DOHH2 (cell line): Measurements from ENCODE around the gene USP34.

Experiments
- H3F3A ChIP-seq: fragments of 200-600 bp; sonication (generic), shearing (Covaris generic); 2 replicates; pipeline ENCODE4 v1.6.0; 2016; ENCODE audit warnings: antibody characterized with exemption, mild to moderate bottlenecking; ENCODE audit not compliant: control insufficient read depth, insufficient read depth
- H3K27ac ChIP-seq: fragments of 200-600 bp; sonication (generic); 2 replicates; pipeline ENCODE4 v1.5.1; 2014; ENCODE audit warnings: low read depth, mild to moderate bottlenecking, low read length, moderate library complexity
- H3K27me3 ChIP-seq: fragments of 200-600 bp; sonication (generic); 2 replicates; pipeline ENCODE4 v1.6.1; 2014; ENCODE audit warnings: mild to moderate bottlenecking, low read length, mixed read lengths; ENCODE audit not compliant: control insufficient read depth
- H3K36me3 ChIP-seq: fragments of 200-600 bp; sonication (generic); 2 replicates; pipeline ENCODE4 v1.6.1; 2014; ENCODE audit warnings: mild to moderate bottlenecking, low read length, moderate library complexity, mixed read lengths; ENCODE audit not compliant: control insufficient read depth
- H3K4me1 ChIP-seq: fragments of 200-600 bp; sonication (generic); 2 replicates; pipeline ENCODE4 v1.6.1; 2014; ENCODE audit warnings: mild to moderate bottlenecking, low read length, mixed read lengths; ENCODE audit not compliant: control insufficient read depth
- H3K4me2 ChIP-seq: fragments of 200-600 bp; sonication (generic); 2 replicates; pipeline ENCODE4 v1.6.0; 2014; ENCODE audit warnings: mild to moderate bottlenecking, low read length, moderate library complexity
- H3K4me3 ChIP-seq: fragments of 200-600 bp; sonication (generic); 2 replicates; pipeline ENCODE4 v1.5.1; 2014; ENCODE audit warnings: mild to moderate bottlenecking, low read length, mixed read lengths
- H3K79me2 ChIP-seq: fragments of 200-600 bp; sonication (generic); 2 replicates; pipeline ENCODE4 v1.6.1; 2014; ENCODE audit warnings: mild to moderate bottlenecking, low read length, mixed read lengths; ENCODE audit not compliant: control insufficient read depth
- H3K9me2 ChIP-seq: fragments of 200-600 bp; sonication (generic); replicated peaks from 2 replicates; pipeline ENCODE4 v1.6.1; 2014; ENCODE audit warnings: mild to moderate bottlenecking, low read length, mixed read lengths; ENCODE audit not compliant: control insufficient read depth
- H3K9me3 ChIP-seq: fragments of 200-600 bp; sonication (generic); 2 replicates; pipeline ENCODE4 v1.6.1; 2014; ENCODE audit warnings: antibody characterized with exemption, low read length, mixed read lengths; ENCODE audit not compliant: control insufficient read depth, insufficient read depth
- H4K20me1 ChIP-seq: fragments of 200-600 bp; sonication (generic); 2 replicates; pipeline ENCODE4 v1.6.0; 2014; ENCODE audit warnings: low read depth, mild to moderate bottlenecking, antibody characterized with exemption, low read length, moderate library complexity; ENCODE audit not compliant: control insufficient read depth, insufficient read depth
- CTCF ChIP-seq: fragments of 200-600 bp; sonication (generic); IDR thresholded peaks from one replicate; pipeline ENCODE4 v1.5.1; 2014; ENCODE audit warnings: antibody characterized with exemption, mild to moderate bottlenecking, low read depth, low read length; ENCODE audit not compliant: poor library complexity, severe bottlenecking
- EZH2phosphoT487 ChIP-seq: fragments of 200-600 bp; sonication (generic); IDR thresholded peaks from 2 replicates; pipeline ENCODE4 v1.6.1; 2017; ENCODE audit warnings: borderline replicate concordance, mild to moderate bottlenecking, antibody characterized with exemption, low read length, moderate library complexity, mixed read lengths

USP34 gene

GRCh38 chr2:61423714-61424113 is 47.2 kb downstream of the USP34 start:
- Histone ChIP-seq H3K27ac (0 out of 2 replicates have a peak overlapping the region, but pooled peaks have one; percentile 91), H3F3A (peaks cover 22% of the 10 kb centered on the region), H3K9me3 (no peaks in the 10 kb centered on the region), H3K4me2 (peak overlapping the region; percentile 100), H3K36me3 (peaks cover 54% of the 10 kb centered on the region), H3K27me3 (no peaks in the 10 kb centered on the region), H3K9me2 (no peaks in the 10 kb centered on the region), H3K4me1 (peaks cover 99% of the 10 kb centered on the region), H4K20me1 (peaks cover 47% of the 10 kb centered on the region; the same call in 1 of the 2 replicates), H3K4me3 (no peak overlapping the region), H3K79me2 (peaks cover 100% of the 10 kb centered on the region)
- TF ChIP-seq EZH2phosphoT487 (no peak), CTCF (no peak)

DNA sequence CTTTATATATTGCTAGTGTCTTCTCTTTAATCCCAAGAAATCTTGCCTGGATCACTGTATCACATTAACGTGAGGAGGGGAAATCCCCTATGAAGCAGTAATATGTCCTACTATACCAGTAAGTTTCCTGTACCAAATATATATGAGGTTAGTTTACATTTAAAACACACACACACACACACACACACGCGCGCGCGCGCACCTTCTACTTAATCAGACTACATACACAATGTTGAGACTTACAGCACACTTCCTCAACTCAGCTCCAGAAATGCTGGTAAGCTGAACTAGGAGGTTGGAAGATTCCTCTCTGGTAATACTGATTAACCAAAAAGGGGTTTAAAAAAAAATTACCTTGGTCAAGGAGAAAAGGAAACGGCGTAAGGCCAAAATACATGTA is 49.3 kb downstream of the USP34 start:
- Histone ChIP-seq H3F3A (peaks cover 20% of the 10 kb centered on the region), H3K9me2 (no peaks in the 10 kb centered on the region), H4K20me1 (peaks cover 48% of the 10 kb centered on the region; the same call in 1 of the 2 replicates), H3K79me2 (peaks cover 95% of the 10 kb centered on the region), H3K4me1 (peaks cover 86% of the 10 kb centered on the region), H3K4me3 (peak overlapping the region; percentile 21), H3K27me3 (no peaks in the 10 kb centered on the region), H3K27ac (peak overlapping the region; percentile 18), H3K36me3 (peaks cover 68% of the 10 kb centered on the region), H3K4me2 (peak overlapping the region; percentile 43), H3K9me3 (no peaks in the 10 kb centered on the region)
- TF ChIP-seq CTCF (no peak), EZH2phosphoT487 (no peak)

- TF ChIP-seq CTCF: no peak
- TF ChIP-seq EZH2phosphoT487: no peak
- Histone ChIP-seq H3K4me2 (peak overlapping the region; percentile 43), H3K79me2 (peaks cover 95% of the 10 kb centered on the region), H3K4me3 (peak overlapping the region; percentile 21), H3K9me2 (no peaks in the 10 kb centered on the region), H4K20me1 (peaks cover 48% of the 10 kb centered on the region; the same call in 1 of the 2 replicates), H3K27me3 (no peaks in the 10 kb centered on the region), H3K27ac (peak overlapping the region; percentile 18), H3F3A (peaks cover 24% of the 10 kb centered on the region), H3K4me1 (peaks cover 81% of the 10 kb centered on the region), H3K36me3 (peaks cover 68% of the 10 kb centered on the region), H3K9me3 (no peaks in the 10 kb centered on the region)
Observed at GRCh38 chr2:61420991-61421544, 49.8 kb downstream of the USP34 start.
